ENCODE data around the gene GJB1.

Gene GJB1

GRCh38 chrX:71222929-71223328 lies at the start of gene GJB1:
Gene GJB1, plus strand, starts transcription at chrX:71223224. Its CDS starts 484 bp downstream, at chrX:71223708.
- POLR2A ChIA-PET = interaction anchor here (0.8 kb wide), 1 partner anchor 41 kb away, joined by 3 read pairs; no protein-coding TSS in a partner anchor
- Histone ChIP-seq H3K4me3 (ENCODE audit: low read depth, low read length) (no peak within 1 kb of the TSS), H3K27ac (ENCODE audit: extremely low read depth, low read depth, low read length) (no peak within 1 kb of the TSS), H3K4me1 (ENCODE audit: control insufficient read depth, insufficient read depth, low read length) (no peaks in the 10 kb centered on the region), H3K36me3 (ENCODE audit: control insufficient read depth in 2 of 2, insufficient read depth in 1 of 2, low read length in 2 of 2) (no peaks in the 10 kb centered on the region; a peak in 1 of 3 replicates), H3K9me3 (ENCODE audit: control insufficient read depth, insufficient read depth, low read depth, low read length) (no peaks in the 10 kb centered on the region)
- no peak for TF ChIP-seq GLI2 (tag by site-specific recombination; IDR thresholded peaks at IDR 0.05; ENCODE audit: borderline replicate concordance, low read depth)
- TF ChIP-seq ZEB2 (tag by site-specific recombination; IDR thresholded peaks at IDR 0.05) = no peak
- TF ChIP-seq TCF7L2 (IDR thresholded peaks at IDR 0.05; ENCODE audit: borderline replicate concordance, low read depth, low read length) = no peak
- no peak for TF ChIP-seq KLF1 (tag by site-specific recombination; IDR thresholded peaks at IDR 0.05)
- TF ChIP-seq, protein P1, sequence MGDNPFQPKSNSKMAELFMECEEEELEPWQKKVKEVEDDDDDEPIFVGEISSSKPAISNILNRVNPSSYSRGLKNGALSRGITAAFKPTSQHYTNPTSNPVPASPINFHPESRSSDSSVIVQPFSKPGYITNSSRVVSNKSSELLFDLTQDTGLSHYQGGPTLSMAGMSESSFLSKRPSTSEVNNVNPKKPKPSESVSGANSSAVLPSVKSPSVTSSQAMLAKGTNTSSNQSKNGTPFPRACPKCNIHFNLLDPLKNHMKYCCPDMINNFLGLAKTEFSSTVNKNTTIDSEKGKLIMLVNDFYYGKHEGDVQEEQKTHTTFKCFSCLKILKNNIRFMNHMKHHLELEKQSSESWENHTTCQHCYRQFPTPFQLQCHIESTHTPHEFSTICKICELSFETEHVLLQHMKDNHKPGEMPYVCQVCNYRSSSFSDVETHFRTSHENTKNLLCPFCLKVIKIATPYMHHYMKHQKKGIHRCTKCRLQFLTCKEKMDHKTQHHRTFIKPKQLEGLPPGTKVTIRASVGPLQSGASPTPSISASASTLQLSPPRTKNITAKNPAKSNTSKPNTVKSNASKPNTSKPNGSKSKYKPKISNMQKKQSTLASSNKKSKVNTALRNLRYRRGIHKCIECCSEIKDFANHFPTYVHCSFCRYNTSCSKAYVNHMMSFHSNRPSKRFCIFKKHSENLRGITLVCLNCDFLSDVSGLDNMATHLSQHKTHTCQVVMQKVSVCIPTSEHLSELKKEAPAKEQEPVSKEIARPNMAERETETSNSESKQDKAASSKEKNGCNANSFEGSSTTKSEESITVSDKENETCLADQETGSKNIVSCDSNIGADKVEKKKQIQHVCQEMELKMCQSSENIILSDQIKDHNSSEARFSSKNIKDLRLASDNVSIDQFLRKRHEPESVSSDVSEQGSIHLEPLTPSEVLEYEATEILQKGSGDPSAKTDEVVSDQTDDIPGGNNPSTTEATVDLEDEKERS (tag by site-specific recombination; IDR thresholded peaks at IDR 0.05) = no peak
- TF ChIP-seq ZNF404 (tag by site-specific recombination; IDR thresholded peaks at IDR 0.05) = no peak
- CTCF ChIA-PET = no interaction called here

DNA sequence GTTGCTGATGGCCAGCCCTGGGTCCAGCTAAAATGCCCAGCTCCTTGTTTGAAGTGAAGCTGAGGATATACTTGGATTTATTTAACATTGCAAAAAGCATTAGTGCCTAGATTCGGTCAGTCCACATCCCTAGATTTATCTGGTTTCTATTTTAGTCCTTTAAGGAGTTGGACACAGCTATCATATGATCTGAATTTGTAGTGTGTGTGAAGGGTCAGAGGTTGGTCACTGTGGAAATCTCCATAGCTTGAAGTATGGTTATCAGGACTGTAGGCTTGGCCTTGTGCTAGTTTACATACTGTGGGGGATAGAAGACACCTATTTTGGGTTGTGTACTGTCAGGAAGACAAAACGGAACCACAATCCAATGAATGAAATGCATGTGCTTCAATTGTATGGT lies 49.6 kb upstream of the GJB1 start:
- H3K4me3 ChIP-seq (ENCODE audit: low read depth, low read length) = no peak overlapping the region
- ChIA-PET CTCF (interaction anchor here (0.7 to 1.6 kb wide), 3 partner anchors 9 to 175 kb away, joined by 3 read pairs; no protein-coding TSS in a partner anchor), POLR2A (interaction anchor here (0.6 kb wide), 1 partner anchor 11 kb away, joined by 5 read pairs; no protein-coding TSS in a partner anchor)
- H3K27ac ChIP-seq (ENCODE audit: extremely low read depth, low read depth, low read length) = no peak overlapping the region
- H3K36me3 ChIP-seq (ENCODE audit: control insufficient read depth in 2 of 2, insufficient read depth in 1 of 2, low read length in 2 of 2) = no peaks in the 10 kb centered on the region
- no peaks in the 10 kb centered on the region; the same call in 1 of the 2 replicates for H3K9me3 ChIP-seq (ENCODE audit: control insufficient read depth, insufficient read depth, low read depth, low read length)
- no peak for TF ChIP-seq ZNF184 (tag by site-specific recombination; IDR thresholded peaks at IDR 0.05)
- TF ChIP-seq ZNF2 (tag by site-specific recombination; IDR thresholded peaks at IDR 0.05) = no peak
- TF ChIP-seq ZNF214 (tag by site-specific recombination; IDR thresholded peaks at IDR 0.05; ENCODE audit: borderline replicate concordance) = no peak
- TF ChIP-seq ZBTB17 (tag by site-specific recombination; IDR thresholded peaks at IDR 0.05) = no peak
- no peak for TF ChIP-seq KLF8 (tag by site-specific recombination; IDR thresholded peaks at IDR 0.05)
- no peak for TF ChIP-seq GLI4 (tag by site-specific recombination; IDR thresholded peaks at IDR 0.05)
- TF ChIP-seq ZNF148 (tag by site-specific recombination; IDR thresholded peaks at IDR 0.05; ENCODE audit: borderline replicate concordance) = no peak
- TF ChIP-seq ZNF274 (IDR thresholded peaks at IDR 0.05; ENCODE audit: low read length) = no peak
- no peak for TF ChIP-seq ZNF274 (tag by site-specific recombination; IDR thresholded peaks at IDR 0.05; ENCODE audit: borderline replicate concordance)
- no peak for TF ChIP-seq ZNF132 (tag by site-specific recombination; IDR thresholded peaks at IDR 0.05; ENCODE audit: borderline replicate concordance)
- TF ChIP-seq ZNF155 (tag by site-specific recombination; IDR thresholded peaks at IDR 0.05) = no peak
- TF ChIP-seq WT1 (tag by site-specific recombination; IDR thresholded peaks at IDR 0.05) = no peak
- TF ChIP-seq, protein P2, sequence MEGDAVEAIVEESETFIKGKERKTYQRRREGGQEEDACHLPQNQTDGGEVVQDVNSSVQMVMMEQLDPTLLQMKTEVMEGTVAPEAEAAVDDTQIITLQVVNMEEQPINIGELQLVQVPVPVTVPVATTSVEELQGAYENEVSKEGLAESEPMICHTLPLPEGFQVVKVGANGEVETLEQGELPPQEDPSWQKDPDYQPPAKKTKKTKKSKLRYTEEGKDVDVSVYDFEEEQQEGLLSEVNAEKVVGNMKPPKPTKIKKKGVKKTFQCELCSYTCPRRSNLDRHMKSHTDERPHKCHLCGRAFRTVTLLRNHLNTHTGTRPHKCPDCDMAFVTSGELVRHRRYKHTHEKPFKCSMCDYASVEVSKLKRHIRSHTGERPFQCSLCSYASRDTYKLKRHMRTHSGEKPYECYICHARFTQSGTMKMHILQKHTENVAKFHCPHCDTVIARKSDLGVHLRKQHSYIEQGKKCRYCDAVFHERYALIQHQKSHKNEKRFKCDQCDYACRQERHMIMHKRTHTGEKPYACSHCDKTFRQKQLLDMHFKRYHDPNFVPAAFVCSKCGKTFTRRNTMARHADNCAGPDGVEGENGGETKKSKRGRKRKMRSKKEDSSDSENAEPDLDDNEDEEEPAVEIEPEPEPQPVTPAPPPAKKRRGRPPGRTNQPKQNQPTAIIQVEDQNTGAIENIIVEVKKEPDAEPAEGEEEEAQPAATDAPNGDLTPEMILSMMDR (tag by site-specific recombination; IDR thresholded peaks at IDR 0.05) = no peak
- TF ChIP-seq ZBTB48 (tag by site-specific recombination; IDR thresholded peaks at IDR 0.05) = no peak
- no peak for TF ChIP-seq ZNF157 (tag by site-specific recombination; IDR thresholded peaks at IDR 0.05)
- no peaks in the 10 kb centered on the region for H3K4me1 ChIP-seq (ENCODE audit: control insufficient read depth, insufficient read depth, low read length)

Data from HEK293 (cell line).